ENCODE results near the gene NFASC.

The NFASC gene

DNA sequence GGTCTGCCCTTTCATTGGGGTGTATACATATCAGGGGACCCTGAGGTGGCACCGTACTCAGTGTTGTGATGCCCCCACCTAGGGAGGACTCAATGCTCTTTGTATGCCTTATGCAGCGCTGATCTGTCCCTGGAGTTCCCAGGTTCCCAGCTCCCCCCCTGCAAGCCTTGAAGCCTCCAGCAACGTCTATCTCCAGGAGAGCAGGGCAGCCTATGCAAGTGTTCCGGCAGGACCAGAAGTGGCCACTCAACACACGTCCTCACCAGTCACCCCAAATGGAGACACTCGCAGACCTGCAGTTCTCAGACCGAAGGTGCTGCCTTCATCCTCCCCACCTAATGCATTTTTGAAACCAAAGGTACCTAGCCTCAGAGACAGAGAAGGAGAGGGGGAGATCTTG, 147.1 kb downstream of the NFASC start:
- H3K27me3 ChIP-seq (replicated peaks) = peaks cover 5% of the 10 kb centered on the region
- no peak for DNase-seq
- in situ Hi-C loops (cut with HindIII; ENCODE audit: low pct_ligation_motif_present, low sequenced_read_pairs) = no loop called here
- H3K4me3 ChIP-seq (ENCODE audit: low read depth, low read length) = no peak overlapping the region
- no peak overlapping the region for H3K27ac ChIP-seq
- TF ChIP-seq, protein P1, sequence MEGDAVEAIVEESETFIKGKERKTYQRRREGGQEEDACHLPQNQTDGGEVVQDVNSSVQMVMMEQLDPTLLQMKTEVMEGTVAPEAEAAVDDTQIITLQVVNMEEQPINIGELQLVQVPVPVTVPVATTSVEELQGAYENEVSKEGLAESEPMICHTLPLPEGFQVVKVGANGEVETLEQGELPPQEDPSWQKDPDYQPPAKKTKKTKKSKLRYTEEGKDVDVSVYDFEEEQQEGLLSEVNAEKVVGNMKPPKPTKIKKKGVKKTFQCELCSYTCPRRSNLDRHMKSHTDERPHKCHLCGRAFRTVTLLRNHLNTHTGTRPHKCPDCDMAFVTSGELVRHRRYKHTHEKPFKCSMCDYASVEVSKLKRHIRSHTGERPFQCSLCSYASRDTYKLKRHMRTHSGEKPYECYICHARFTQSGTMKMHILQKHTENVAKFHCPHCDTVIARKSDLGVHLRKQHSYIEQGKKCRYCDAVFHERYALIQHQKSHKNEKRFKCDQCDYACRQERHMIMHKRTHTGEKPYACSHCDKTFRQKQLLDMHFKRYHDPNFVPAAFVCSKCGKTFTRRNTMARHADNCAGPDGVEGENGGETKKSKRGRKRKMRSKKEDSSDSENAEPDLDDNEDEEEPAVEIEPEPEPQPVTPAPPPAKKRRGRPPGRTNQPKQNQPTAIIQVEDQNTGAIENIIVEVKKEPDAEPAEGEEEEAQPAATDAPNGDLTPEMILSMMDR (IDR thresholded peaks at IDR 0.05; ENCODE audit: low read depth, low read length, missing control alignments) = no peak
- no peaks in the 10 kb centered on the region for H3K36me3 ChIP-seq (replicated peaks)

DNA sequence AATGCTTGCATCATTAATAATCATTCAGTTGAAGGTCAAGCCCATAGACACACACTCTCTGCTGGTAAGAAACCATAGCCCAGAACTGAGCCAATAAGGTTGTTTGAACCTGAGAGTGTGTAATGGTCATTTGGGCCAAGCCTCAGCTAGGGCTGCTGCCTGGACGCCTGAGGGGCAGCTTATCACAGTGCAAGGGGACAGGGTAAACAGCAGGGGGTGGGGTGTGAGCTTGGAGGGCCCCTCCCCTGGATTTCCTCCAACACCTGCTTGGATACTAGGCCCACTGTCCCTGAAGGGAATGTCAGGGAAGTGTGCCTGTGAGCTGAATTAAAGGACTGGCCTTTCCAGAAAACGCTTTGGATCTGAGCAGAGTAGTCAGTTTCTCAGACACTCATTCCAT, 147.7 kb downstream of the NFASC start:
- no peak for DNase-seq
- in situ Hi-C loops (cut with HindIII; ENCODE audit: low pct_ligation_motif_present, low sequenced_read_pairs) = no loop called here

DNA sequence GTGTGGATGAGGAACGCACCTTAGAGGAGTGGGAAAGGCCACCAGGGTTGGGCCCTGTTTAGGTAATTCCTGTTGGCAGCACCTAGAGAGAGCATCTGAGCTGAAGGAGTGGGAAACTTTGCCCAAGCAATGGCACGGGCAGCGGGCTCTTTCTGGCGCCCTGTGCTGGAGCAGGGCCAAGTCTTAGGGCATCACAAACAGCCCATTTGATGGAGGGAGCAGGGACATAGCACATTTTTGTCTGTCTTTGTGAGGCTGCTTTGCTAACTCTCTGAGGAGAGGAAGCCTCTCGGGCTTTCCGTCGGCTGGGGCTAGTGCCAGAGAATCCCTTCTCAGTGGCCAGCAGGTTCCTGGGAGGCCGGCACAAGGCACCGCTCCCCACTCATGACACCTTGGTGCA, 149.8 kb downstream of the NFASC start:
- TF ChIP-seq, protein P1 (IDR thresholded peaks at IDR 0.05; ENCODE audit: low read depth, low read length, missing control alignments) = no peak
- H3K27me3 ChIP-seq (replicated peaks) = no peaks in the 10 kb centered on the region
- no peaks in the 10 kb centered on the region for H3K36me3 ChIP-seq (replicated peaks)
- no peak overlapping the region for H3K27ac ChIP-seq
- no peak overlapping the region for H3K4me3 ChIP-seq (ENCODE audit: low read depth, low read length)
- in situ Hi-C loops (cut with HindIII; ENCODE audit: low pct_ligation_motif_present, low sequenced_read_pairs) = no loop called here
- no peak for DNase-seq

More for the DNA sequence above, 147.7 kb downstream of the NFASC start:
- Histone ChIP-seq H3K27me3 (replicated peaks) (peaks cover 2% of the 10 kb centered on the region), H3K36me3 (replicated peaks) (no peaks in the 10 kb centered on the region), H3K4me3 (ENCODE audit: low read depth, low read length) (no peak overlapping the region), H3K27ac (no peak overlapping the region)
- TF ChIP-seq, protein P1 (IDR thresholded peaks at IDR 0.05; ENCODE audit: low read depth, low read length, missing control alignments) = no peak

DNA sequence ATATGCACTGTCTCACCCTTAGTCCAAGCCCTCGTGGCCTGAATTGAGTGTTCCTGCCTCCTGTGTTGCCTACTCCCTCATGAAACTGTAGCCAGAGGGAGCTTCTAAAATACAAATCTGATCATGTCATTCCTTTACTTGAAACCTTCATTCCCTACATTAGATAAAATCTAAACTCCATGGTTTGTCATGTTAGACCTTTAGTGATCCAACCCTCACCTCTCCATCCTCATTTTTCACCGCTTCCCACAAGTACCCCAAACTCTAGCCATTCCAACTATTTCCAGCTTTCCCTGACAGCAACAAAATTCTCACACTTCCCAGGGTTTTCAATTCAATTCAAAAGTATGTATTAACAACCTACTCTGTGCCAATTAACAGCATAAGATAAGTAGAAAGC, 154.0 kb downstream of the NFASC start:
- no peak overlapping the region for H3K27ac ChIP-seq
- DNase-seq = no peak
- H3K36me3 ChIP-seq (replicated peaks) = no peaks in the 10 kb centered on the region
- peaks cover under 1% of the 10 kb centered on the region for H3K27me3 ChIP-seq (replicated peaks)
- H3K4me3 ChIP-seq (ENCODE audit: low read depth, low read length) = no peak overlapping the region
- TF ChIP-seq, protein P1 (IDR thresholded peaks at IDR 0.05; ENCODE audit: low read depth, low read length, missing control alignments) = no peak
- in situ Hi-C loops (cut with HindIII; ENCODE audit: low pct_ligation_motif_present, low sequenced_read_pairs) = no loop called here

DNA sequence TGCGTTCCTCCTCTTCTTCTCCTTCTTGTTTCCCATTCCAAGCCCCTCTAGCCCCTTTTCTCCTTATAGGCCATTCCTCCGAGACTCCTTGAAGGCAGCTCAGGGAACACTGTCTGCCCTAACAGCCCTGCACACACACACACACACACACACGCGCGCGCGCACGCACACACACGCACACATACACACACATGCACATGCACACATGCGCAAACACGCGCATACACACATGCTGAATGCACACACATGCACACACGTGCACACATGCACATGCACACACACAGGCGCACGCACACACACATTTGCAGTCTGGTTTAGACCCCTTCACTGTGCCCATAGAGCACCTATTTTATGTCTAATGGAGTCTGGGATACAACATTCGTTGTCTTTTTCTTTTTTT, 154.6 kb downstream of the NFASC start:
- H3K36me3 ChIP-seq (replicated peaks) = no peaks in the 10 kb centered on the region
- TF ChIP-seq, protein P1 (IDR thresholded peaks at IDR 0.05; ENCODE audit: low read depth, low read length, missing control alignments) = no peak
- DNase-seq = no peak
- in situ Hi-C loops (cut with HindIII; ENCODE audit: low pct_ligation_motif_present, low sequenced_read_pairs) = no loop called here
- peaks cover 5% of the 10 kb centered on the region for H3K27me3 ChIP-seq (replicated peaks)
- H3K4me3 ChIP-seq (ENCODE audit: low read depth, low read length) = no peak overlapping the region
- no peak overlapping the region for H3K27ac ChIP-seq

DNA sequence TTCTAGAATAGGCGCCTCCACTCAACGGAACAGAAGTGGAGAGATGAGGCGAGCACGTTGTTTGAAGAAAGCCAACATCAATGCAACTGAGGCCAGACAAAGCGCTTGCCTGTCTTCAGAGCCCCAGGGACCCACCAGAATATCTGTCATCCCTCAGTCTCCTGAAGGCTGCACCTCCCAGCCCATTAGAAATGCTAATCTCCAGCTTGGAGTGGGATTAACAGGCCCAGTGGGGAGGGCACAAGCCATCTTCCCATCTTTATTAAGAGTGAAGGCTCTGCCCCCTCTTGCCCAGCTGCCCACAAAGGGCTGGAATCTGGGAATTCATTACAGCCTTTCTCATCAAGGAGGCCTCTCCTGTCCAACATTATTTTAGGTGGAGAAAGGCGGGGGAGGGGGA, 155.5 kb downstream of the NFASC start:
- in situ Hi-C loops (cut with HindIII; ENCODE audit: low pct_ligation_motif_present, low sequenced_read_pairs) = no loop called here
- H3K4me3 ChIP-seq (ENCODE audit: low read depth, low read length) = no peak overlapping the region
- H3K27ac ChIP-seq = no peak overlapping the region
- no peak for DNase-seq
- H3K27me3 ChIP-seq (replicated peaks) = peaks cover 5% of the 10 kb centered on the region
- TF ChIP-seq, protein P1 (IDR thresholded peaks at IDR 0.05; ENCODE audit: low read depth, low read length, missing control alignments) = no peak
- H3K36me3 ChIP-seq (replicated peaks) = no peaks in the 10 kb centered on the region

Data from brain microvascular endothelial cell (primary cell).